Left kidney (tissue), 8 donors: ENCODE data around the gene IRF1. TPM values are rescaled to one million over a fixed set of nuclear protein-coding genes. Genes with fewer than 3 reads are reported as not detected.
"Not testable (repeated sequence)": the region's sequence is repeated elsewhere in the genome, so short reads cannot be mapped to it uniquely, and the experiment has no call there.

Experiments used
- DNase-seq: peaks from one replicate; pipeline ENCODE4 v3.0.0-alpha.2; 2013
- long read RNA-seq, 8 donors: transcript quantifications; one replicate each; lab custom pipeline, GENCODE V29; 2026
- polyA plus RNA-seq: library from polyadenylated mRNA; unstranded; fragments of 120-200 nt; gene quantifications from one replicate; pipeline ENCODE4 v1.2.1, GENCODE V29; 2013; ENCODE audit not compliant: insufficient read length

The IRF1 gene, protein sequence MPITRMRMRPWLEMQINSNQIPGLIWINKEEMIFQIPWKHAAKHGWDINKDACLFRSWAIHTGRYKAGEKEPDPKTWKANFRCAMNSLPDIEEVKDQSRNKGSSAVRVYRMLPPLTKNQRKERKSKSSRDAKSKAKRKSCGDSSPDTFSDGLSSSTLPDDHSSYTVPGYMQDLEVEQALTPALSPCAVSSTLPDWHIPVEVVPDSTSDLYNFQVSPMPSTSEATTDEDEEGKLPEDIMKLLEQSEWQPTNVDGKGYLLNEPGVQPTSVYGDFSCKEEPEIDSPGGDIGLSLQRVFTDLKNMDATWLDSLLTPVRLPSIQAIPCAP
- polyA plus RNA-seq: 16.2 TPM
- long read RNA-seq, donor 1, partial matches to known transcripts: 0 of 3 reads
- long read RNA-seq, donor 1, other reads (novel, unspliced or antisense): 0 of 3 reads
- long read RNA-seq, donor 2, partial matches to known transcripts: 0 of 1 reads
- long read RNA-seq, donor 2, other reads (novel, unspliced or antisense): 0 of 1 reads
- long read RNA-seq, donor 3, partial matches to known transcripts: 0 of 1 reads
- long read RNA-seq, donor 3, other reads (novel, unspliced or antisense): 0 of 1 reads
- long read RNA-seq, donor 4: 0 reads
- long read RNA-seq, donor 5, partial matches to known transcripts: 0 of 1 reads
- long read RNA-seq, donor 5, other reads (novel, unspliced or antisense): 0 of 1 reads
- long read RNA-seq, donor 6, partial matches to known transcripts: 0 of 3 reads
- long read RNA-seq, donor 6, other reads (novel, unspliced or antisense): 0 of 3 reads
- long read RNA-seq, donor 7, partial matches to known transcripts: 0 of 3 reads
- long read RNA-seq, donor 7, other reads (novel, unspliced or antisense): 0 of 3 reads
- long read RNA-seq, donor 8: 0 reads

DNA sequence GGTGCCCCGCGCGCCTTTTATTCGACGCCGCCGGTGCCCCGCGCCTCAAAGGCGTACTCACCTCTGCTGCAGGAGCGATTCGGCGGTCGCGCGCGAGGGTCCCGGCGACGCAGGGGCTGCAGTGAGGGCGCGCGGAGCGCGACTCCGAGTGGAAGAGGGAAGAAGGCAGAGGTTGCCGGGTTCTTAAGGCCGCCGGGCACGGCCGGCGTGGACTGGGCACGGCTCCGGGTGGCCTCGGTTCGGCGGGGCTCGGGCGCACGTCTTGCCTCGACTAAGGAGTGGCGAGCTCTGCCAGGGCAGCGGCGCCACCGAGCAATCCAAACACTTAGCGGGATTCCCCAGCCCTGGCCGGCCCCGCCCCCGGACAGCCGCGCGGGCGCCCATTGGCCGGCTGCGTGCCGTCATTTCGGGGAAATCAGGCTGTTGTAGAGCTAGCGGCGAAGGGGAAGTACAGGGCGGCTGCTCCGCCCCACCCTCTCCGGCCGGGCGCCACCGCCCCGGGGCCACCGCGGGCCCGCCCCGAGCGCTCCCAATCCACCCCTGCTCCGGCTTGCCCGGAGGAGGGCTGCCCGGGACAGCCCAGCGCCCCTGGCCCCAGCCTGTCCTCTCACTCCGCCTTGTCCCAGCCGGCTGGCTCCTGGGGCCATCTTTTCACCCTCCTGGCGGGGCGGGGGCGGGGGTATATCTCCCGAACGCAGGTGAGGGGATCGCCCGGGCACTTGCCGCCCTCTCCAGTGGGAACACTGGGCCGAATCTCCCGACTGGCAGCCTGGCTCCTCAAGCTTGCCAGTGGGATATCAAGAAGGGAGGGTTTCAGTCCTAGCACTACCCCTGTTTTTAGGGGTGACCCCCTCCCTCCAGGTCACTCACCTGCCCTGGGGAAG, at the start of gene IRF1:
Gene IRF1, minus strand, starts transcription at position 290 of the 884 bp plus-strand sequence. CDS start 1,295 bp downstream, outside the sequence.
- peak; percentile 93 for DNase-seq

DNA sequence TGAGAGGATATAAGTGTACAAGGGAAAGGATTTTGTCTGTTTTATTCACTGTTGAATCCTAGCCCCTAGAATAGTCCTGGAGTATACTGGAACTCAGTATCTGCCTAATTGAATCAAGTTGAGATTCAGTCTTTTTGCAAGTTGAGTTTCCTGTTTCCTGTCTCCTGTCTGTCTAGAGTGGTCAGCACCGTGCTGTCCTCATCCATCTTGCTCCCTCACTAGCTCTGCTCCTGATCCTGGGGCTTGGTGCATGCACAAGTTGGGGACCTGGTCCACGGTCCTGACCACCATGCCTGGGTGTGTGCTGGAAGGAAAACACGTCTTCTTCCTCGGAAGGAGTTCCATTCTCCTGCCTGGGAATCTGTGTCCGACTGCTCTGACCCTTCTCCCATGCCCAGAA, 49.6 kb upstream of the IRF1 start:
- no peak for DNase-seq

GRCh38 chr5:132539716-132540115, 49.1 kb upstream of the IRF1 start:
- no peak for DNase-seq

DNA sequence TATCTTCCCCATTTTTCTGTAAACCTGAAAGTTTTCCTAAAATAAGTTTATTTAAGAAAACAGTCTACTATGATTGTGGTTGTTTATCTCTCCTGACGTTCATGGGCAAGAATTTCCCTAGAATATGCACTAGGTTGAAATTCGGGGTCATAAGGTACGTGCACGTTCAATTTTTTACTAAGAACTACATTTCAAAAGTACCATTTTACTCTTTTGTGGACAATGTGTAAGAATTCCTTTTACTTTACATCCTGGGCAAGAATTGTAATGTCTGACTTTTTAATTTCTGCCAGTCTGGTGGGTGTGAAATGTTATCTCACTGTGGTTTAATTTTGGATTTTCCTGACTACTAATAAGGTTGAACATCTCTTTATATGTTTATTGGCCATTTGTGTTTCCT, 40.4 kb upstream of the IRF1 start:
- DNase-seq: no peak

DNA sequence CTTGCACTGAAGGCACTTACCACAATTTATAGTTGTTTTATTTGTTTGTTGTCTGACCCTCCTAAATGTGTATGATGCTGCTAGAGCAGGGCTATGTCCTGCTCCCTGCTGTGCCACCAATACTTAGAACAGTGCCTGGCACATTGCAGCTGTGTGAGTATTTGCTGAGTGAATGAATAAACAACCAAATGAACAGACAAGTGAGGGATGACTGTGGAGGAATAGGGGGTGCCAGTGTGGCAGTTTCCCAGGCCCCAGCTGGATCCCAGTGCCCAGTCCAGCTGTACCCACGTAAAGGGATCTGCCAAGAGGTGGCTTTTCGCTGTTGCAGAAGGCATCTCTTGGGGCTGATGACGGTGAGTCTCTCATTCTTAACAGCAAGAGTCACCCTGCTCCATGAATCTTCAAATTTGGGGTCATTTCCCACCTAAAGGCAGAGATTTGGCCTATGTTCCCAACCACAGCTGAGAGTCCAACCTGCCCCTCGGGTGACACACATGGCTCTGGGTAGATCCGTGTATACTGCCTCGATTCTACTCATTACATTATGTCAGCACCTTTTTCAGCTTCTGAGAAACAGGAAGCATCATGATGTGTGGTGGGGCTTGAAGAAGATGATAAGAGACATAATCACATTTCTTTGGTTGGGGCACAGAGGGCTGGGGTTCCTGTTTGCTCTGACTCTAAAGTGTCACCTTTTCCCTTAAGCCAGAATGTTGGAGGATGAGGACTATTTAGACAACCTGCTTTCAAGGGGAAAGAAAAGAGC, 38.5 kb upstream of the IRF1 start:
- no peak for DNase-seq

- DNase-seq: no peak
Measured at GRCh38 chr5:132528021-132528420, 37.4 kb upstream of the IRF1 start.

DNA sequence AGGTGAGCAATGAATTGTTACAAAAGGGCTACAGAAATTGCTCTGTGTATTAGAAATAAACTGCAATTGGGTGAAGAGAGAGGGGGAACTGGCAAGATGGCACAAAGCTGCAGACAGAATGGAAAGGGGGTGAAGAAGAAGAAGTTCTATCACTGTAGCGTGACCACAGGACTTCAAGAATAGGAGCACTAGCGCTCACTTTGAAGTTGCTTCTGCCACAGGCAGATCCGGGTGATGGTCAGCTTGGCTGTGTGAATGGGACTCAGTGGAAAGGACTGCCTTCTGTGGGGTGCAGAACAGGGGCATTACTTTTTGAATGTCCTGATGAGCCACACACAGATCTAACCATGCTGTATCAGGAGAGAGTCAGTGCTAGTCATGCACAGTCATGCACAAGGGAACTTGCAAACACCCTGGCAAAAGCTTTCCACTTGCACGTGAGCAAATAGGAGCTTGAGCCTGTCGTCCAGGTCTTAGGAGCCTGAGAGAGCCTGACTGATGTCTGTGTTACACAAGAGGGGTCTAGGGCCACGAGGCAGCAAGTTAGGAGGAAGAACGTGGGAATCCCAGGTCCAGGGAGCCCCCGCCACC, 36.5 kb upstream of the IRF1 start:
- DNase-seq: no peak

- peak; percentile 72 for DNase-seq
Measured at GRCh38 chr5:132526290-132526973, 35.9 kb upstream of the IRF1 start.

DNA sequence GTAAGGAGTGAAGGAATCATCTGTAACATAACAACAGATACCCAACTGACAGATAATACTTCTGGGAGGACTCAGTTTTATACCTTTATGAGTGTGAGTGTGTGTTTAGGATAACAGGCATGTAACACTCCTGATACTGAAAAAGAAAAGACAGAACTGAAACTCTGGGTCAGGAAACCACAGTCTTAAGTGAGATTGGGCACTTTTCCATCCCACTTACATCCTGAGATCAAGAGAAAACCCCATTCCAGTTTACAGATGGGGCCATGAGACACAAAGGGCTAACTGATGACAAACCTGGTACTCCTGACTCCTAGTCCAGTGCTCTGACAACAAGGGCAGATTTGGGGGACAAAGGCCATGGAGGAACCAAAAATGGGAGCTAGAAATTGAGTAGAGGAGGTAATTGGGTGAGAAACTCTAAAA, 34.7 kb upstream of the IRF1 start:
- DNase-seq: no peak

DNA sequence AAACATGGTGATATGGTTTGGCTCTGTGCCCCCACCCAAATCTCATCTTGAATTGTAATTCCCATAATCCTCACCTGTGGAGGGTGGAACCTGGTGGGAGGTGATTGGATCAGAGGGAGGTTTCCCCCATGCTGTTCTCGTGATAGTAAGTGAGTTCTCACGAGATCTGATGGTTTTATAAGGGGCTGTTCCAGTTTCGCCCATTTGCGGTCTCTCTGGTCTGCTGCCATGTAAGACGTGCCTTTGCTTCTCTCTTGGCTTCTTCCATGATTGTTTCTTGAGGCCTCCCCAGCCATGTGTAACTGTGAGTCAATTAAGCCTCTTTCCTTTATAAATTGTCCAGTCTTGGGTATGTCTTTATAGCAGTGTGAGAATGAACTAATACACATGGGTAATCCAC, 34.3 kb upstream of the IRF1 start:
- DNase-seq: not testable (repeated sequence)

DNA sequence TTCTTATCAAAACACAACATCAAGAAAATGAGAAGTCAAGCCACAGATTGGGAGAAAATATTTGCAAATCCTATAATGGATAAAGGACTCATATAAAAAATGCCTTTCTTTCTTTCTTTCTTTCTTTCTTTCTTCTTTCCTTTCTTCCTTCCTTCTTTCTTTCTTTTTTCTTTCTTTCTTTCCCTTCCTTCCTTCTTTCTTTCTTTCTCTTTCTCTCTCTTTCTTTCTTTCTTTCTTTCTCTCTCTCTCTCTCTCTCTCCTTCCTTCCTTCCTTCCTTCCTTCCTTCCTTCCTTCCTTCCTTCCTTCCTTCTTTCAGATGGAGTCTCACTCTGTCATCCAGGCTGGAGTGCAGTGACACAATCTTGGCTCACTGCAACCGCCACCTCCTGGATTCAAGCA, 31.5 kb upstream of the IRF1 start:
- DNase-seq: not testable (repeated sequence)

- not testable (repeated sequence) for DNase-seq
Measured at GRCh38 chr5:132513618-132514336, 23.2 kb upstream of the IRF1 start.

DNA sequence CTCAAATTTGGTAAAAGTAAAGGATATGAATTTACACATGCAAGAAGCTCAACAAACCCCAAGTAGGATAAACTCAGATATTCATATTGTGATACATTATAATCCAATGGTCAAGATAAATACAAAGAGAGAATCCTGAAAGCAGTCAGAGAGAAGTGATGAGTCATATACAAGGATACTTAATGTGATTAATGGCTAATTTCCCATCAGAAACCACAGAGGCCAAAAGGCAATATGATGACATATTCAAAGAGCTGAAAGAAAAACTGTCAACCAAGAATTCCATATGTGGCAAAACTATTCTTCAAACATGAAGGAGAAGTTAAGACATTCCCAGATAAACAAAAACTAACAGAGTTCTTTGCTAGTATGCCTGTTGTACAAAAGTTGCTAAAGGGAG, 19.5 kb upstream of the IRF1 start:
- DNase-seq: no peak

- DNase-seq: no peak
Measured at GRCh38 chr5:132506094-132506692, 15.6 kb upstream of the IRF1 start.

- no peak for DNase-seq
Measured at GRCh38 chr5:132505641-132506040, 15.1 kb upstream of the IRF1 start.

GRCh38 chr5:132504746-132505145, 14.2 kb upstream of the IRF1 start:
- DNase-seq: no peak

DNA sequence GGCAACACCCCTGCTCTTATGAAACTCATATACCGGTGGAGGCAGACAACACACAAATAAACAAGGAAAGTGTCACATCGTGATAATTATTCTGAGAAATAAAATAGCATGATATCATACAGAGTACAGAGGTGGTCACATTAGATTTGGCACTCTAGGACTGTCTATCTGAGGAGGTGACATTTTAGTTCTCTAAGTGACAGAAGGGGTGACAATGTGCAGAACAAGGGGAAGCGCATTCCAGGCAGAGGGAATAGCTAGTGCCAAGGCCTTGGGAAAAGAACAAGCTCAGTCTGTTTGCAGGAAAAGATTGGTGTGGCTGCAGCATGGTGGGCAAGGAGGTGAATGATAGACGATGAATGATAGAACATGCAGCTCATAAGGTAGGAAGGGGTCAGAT, 12.7 kb upstream of the IRF1 start:
- no peak for DNase-seq

- DNase-seq: no peak
Measured at GRCh38 chr5:132501961-132502931, 11.7 kb upstream of the IRF1 start.
